RWPE2 (cell line): ENCODE measurements around the gene LRCH1.

Source experiments
- ATAC-seq: fragments of 200-7000 bp; cut with Tn5 transposase; 3 replicates; pipeline ENCODE4 v1.9.1; 2021; ENCODE audit warnings: low read depth
- DNase-seq: peaks from one replicate; pipeline ENCODE4 v3.0.0-alpha.2; 2020; ENCODE audit warnings: low spot score
- H3K27ac ChIP-seq: fragments of 450-650 bp; 2 replicates; pipeline ENCODE4 v1.5.1; 2017; ENCODE audit warnings: mild to moderate bottlenecking; ENCODE audit not compliant: poor library complexity, severe bottlenecking
- H3K27me3 ChIP-seq: fragments of 250-450 bp; sonication (Bioruptor Pico); 2 replicates; pipeline ENCODE4 v1.5.1; 2021; ENCODE audit warnings: mild to moderate bottlenecking, moderate library complexity; ENCODE audit not compliant: insufficient read depth, poor library complexity, severe bottlenecking
- H3K36me3 ChIP-seq: fragments of 250-450 bp; sonication (Bioruptor Pico); 2 replicates; pipeline ENCODE4 v1.5.1; 2020; ENCODE audit warnings: low read depth, mild to moderate bottlenecking, moderate library complexity
- H3K4me1 ChIP-seq: fragments of 250-450 bp; sonication (Bioruptor Pico); 2 replicates; pipeline ENCODE4 v1.5.1; 2021; ENCODE audit warnings: mild to moderate bottlenecking, moderate library complexity; ENCODE audit not compliant: insufficient read depth, poor library complexity, severe bottlenecking
- H3K4me3 ChIP-seq: fragments of 250-450 bp; sonication (Bioruptor Pico); 2 replicates; pipeline ENCODE4 v1.5.1; 2021; ENCODE audit warnings: mild to moderate bottlenecking, moderate library complexity; ENCODE audit not compliant: severe bottlenecking
- H3K9me3 ChIP-seq: fragments of 250-450 bp; sonication (Bioruptor Pico); 2 replicates; pipeline ENCODE4 v1.5.1; 2021; ENCODE audit warnings: mild to moderate bottlenecking, moderate library complexity; ENCODE audit not compliant: severe bottlenecking
- CTCF ChIP-seq: fragments of 450-650 bp; IDR thresholded peaks from one replicate; pipeline ENCODE4 v1.5.1; 2017; ENCODE audit warnings: mild to moderate bottlenecking, moderate library complexity; ENCODE audit not compliant: poor library complexity, severe bottlenecking

LRCH1 gene

GRCh38 chr13:46614582-46614981, 61.6 kb downstream of the LRCH1 start:
- H3K4me1 ChIP-seq, result peaks cover 18% of the 10 kb centered on the region
- H3K36me3 ChIP-seq, result no peaks in the 10 kb centered on the region
- H3K27ac ChIP-seq, result no peak overlapping the region
- H3K4me3 ChIP-seq, result no peak overlapping the region
- no peaks in the 10 kb centered on the region for H3K9me3 ChIP-seq
- no peaks in the 10 kb centered on the region for H3K27me3 ChIP-seq
- ATAC-seq (peak; percentile 71), DNase-seq (no peak)
- peak; percentile 35 for TF ChIP-seq CTCF

GRCh38 chr13:46615888-46616531, 63.0 kb downstream of the LRCH1 start:
- TF ChIP-seq CTCF, result no peak
- Histone ChIP-seq H3K4me3 (no peak overlapping the region), H3K4me1 (peaks cover 18% of the 10 kb centered on the region), H3K27me3 (no peaks in the 10 kb centered on the region), H3K27ac (no peak overlapping the region), H3K9me3 (no peaks in the 10 kb centered on the region), H3K36me3 (no peaks in the 10 kb centered on the region)
- DNase-seq (no peak), ATAC-seq (no peak)

GRCh38 chr13:46617229-46617721, 64.3 kb downstream of the LRCH1 start:
- no peak for DNase-seq
- no peak overlapping the region for H3K4me3 ChIP-seq
- H3K4me1 ChIP-seq, result peaks cover 18% of the 10 kb centered on the region
- TF ChIP-seq CTCF, result no peak
- H3K9me3 ChIP-seq, result no peaks in the 10 kb centered on the region
- H3K27me3 ChIP-seq, result no peaks in the 10 kb centered on the region
- no peak for ATAC-seq
- H3K36me3 ChIP-seq, result no peaks in the 10 kb centered on the region
- H3K27ac ChIP-seq, result no peak overlapping the region

GRCh38 chr13:46617885-46618284, 64.9 kb downstream of the LRCH1 start:
- no peak for TF ChIP-seq CTCF
- Histone ChIP-seq H3K4me1 (peaks cover 20% of the 10 kb centered on the region), H3K4me3 (no peak overlapping the region), H3K27me3 (no peaks in the 10 kb centered on the region), H3K36me3 (no peaks in the 10 kb centered on the region), H3K27ac (no peak overlapping the region), H3K9me3 (no peaks in the 10 kb centered on the region)
- DNase-seq (no peak), ATAC-seq (no peak)

GRCh38 chr13:46618694-46619254, 65.8 kb downstream of the LRCH1 start:
- H3K27me3 ChIP-seq, result no peaks in the 10 kb centered on the region
- no peak overlapping the region for H3K4me3 ChIP-seq
- ATAC-seq (no peak), DNase-seq (no peak)
- no peak for TF ChIP-seq CTCF
- no peaks in the 10 kb centered on the region for H3K36me3 ChIP-seq
- peaks cover 21% of the 10 kb centered on the region for H3K4me1 ChIP-seq
- no peak overlapping the region for H3K27ac ChIP-seq
- no peaks in the 10 kb centered on the region for H3K9me3 ChIP-seq
